Testis (tissue), 2 donors: ENCODE measurements around the gene CLCN6.

ENCODE experiments used
- POLR2A ChIP-seq: fragments of 450-650 bp; IDR thresholded peaks from one replicate; pipeline ENCODE4 v1.6.1; 2017; ENCODE audit warnings: antibody characterized with exemption, mild to moderate bottlenecking, moderate library complexity
- TF ChIP-seq, protein P1 (sequence below), 3 experiments: fragments of 450-650 bp in 2 of 3; fragments of 200-600 bp in 1 of 3; sonication (generic) in 1 of 3; IDR thresholded peaks; one replicate each; pipeline ENCODE4 v1.5.1; 2016 to 2019; ENCODE audit warnings: antibody characterized with exemption in 3 of 3, mild to moderate bottlenecking in 2 of 3, moderate library complexity in 1 of 3

DNA sequence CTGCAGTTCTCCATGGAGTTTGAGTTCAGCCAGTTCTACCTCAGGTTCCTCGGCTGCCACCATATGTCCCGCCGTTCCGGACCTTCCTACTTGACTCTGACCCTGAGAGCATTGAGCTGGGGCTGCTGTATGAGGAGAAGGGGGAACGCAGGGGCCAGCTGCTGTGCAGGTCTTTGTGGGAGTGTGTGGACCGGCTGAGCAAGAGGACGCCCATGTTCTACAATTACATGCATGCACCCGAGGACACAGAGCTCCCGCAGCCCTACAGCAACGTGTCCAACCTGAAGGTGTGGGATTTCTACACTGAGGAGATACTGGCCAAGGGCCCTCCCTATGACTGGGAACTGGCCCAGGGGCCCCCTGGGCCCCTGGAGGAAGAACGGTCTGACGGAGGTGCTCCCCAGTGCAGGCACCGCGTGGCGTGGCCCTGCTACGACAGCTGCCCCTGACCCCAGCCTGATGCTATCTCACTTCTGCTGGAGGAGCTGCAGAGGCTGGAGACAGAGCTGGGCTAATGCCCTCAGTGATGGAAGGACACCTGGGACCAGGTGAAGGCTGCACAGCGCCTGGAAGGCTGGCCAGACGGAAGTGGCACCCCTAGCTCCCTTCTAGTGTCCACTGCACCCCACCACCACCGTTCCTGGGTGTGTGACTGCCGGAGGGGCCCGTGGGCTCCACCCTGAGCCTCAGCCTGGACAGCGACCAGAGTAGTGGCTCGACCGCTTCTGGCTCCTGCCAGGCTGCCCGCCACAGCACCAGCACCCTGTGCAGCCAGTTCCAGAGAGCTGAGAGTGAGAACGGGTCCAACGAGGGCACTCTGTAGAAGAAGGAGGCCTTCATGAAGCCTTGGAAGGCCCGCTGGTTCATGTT is 73.6 kb downstream of the CLCN6 start:
- TF ChIP-seq, protein P1, sequence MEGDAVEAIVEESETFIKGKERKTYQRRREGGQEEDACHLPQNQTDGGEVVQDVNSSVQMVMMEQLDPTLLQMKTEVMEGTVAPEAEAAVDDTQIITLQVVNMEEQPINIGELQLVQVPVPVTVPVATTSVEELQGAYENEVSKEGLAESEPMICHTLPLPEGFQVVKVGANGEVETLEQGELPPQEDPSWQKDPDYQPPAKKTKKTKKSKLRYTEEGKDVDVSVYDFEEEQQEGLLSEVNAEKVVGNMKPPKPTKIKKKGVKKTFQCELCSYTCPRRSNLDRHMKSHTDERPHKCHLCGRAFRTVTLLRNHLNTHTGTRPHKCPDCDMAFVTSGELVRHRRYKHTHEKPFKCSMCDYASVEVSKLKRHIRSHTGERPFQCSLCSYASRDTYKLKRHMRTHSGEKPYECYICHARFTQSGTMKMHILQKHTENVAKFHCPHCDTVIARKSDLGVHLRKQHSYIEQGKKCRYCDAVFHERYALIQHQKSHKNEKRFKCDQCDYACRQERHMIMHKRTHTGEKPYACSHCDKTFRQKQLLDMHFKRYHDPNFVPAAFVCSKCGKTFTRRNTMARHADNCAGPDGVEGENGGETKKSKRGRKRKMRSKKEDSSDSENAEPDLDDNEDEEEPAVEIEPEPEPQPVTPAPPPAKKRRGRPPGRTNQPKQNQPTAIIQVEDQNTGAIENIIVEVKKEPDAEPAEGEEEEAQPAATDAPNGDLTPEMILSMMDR (IDR thresholded peaks at IDR 0.05): no peak
- no peak for TF ChIP-seq POLR2A
